ENCODE measurements around the gene STAT1.

STAT1 gene

DNA sequence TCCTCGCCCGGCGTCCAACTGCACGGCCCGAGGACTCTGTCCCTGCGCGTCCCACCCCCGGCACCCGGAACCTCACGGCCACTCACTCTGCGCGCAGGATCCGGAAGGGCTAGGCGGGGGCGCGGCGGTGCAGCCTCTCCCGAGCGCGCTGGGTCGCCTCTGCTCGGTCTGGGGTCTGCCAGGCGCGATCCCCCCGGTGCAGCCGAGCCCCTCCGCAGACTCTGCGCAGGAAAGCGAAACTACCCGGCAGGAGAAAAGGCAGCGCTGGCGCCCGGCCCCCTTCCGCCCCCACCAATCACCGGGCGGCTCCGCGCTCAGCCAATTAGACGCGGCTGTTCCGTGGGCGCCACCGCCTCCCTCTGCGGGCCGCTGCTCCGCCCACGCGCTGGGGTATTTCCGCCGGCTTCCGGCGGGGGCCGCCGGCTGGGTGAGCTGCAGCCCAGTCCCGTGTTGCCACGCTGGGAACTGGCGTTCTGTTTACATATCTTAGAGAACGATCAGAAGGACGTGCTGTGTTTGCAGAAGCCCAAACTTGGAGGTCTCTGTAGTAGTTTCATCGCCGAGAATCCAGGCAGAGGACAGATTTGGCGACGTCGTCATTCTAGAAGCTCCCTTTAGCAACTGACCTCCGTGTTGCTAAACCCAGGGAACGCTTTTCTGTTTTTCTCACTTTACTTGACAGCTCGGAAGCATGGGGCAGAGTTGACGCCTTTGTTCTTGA is at the start of gene STAT1:
Gene STAT1 (minus strand): TSS at position 240 of the 721 bp plus-strand sequence. CDS start 4,168 bp downstream, outside the sequence.
- in situ Hi-C loops (cut with MboI; ENCODE audit: low sequenced_read_pairs, unreplicated experiment), result no loop called here
- peak; percentile 97 for DNase-seq (ENCODE audit: low spot score)
- TF ChIP-seq, protein P1, sequence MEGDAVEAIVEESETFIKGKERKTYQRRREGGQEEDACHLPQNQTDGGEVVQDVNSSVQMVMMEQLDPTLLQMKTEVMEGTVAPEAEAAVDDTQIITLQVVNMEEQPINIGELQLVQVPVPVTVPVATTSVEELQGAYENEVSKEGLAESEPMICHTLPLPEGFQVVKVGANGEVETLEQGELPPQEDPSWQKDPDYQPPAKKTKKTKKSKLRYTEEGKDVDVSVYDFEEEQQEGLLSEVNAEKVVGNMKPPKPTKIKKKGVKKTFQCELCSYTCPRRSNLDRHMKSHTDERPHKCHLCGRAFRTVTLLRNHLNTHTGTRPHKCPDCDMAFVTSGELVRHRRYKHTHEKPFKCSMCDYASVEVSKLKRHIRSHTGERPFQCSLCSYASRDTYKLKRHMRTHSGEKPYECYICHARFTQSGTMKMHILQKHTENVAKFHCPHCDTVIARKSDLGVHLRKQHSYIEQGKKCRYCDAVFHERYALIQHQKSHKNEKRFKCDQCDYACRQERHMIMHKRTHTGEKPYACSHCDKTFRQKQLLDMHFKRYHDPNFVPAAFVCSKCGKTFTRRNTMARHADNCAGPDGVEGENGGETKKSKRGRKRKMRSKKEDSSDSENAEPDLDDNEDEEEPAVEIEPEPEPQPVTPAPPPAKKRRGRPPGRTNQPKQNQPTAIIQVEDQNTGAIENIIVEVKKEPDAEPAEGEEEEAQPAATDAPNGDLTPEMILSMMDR (IDR thresholded peaks at IDR 0.05; ENCODE audit: borderline replicate concordance, control extremely low read depth, extremely low read depth, insufficient read depth, missing control alignments), result no peak

DNA sequence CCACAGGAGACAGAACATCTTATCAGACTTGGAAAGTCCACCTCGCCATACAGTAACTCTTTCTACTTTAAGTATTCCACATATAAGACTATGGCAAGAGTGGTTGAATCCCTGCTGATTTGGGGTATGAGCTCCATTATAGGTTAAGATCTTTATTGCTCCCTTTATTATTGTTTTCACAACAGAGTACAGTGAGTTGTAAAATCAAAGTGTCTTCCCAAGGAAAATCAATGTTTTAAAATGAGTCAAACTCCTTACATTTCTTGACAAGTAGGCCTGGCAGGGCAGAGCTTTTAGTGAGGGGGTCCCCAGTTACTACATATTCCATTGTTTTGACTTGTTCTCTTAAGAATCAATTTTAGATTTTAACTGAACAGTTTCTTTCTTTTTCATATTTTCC is 49.6 kb upstream of the STAT1 start:
- TF ChIP-seq, protein P1 (IDR thresholded peaks at IDR 0.05; ENCODE audit: borderline replicate concordance, control extremely low read depth, extremely low read depth, insufficient read depth, missing control alignments), result no peak
- in situ Hi-C loops (cut with MboI; ENCODE audit: low sequenced_read_pairs, unreplicated experiment), result loop anchor here (25.0 kb wide), 1 partner anchor 449 kb away; no protein-coding TSS in a partner anchor
- no peak for DNase-seq (ENCODE audit: low spot score)

DNA sequence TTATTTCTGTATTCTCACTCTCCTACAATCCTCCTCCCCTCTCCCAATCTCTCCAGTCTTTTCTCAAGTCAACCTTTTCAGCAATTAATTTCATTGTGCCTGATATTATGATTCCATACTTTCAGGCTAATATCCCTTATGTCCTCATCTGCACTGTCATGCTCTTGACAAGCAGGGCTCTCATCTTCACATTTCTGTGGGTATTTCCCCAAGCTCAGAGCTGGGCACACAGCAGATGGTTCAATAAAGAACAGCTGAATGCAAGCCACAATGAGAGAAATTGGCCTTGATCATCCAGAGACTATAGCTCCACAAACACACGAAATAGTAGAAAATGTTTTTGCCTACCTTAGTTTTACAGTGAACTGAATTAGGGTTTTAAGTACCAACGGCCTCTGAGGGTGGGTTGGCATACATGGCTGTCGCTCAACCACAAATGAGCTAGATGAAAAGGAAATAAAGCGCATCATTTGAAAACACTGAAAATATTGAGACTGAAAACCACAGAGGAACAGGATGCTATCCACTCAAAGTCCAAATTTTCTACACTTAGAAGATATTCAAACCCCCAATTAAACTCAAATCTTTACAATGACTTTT is 47.5 kb upstream of the STAT1 start:
- DNase-seq (ENCODE audit: low spot score), result no peak
- in situ Hi-C loops (cut with MboI; ENCODE audit: low sequenced_read_pairs, unreplicated experiment), result loop anchor here (25.0 kb wide), 1 partner anchor 451 kb away; no protein-coding TSS in a partner anchor
- TF ChIP-seq, protein P1 (IDR thresholded peaks at IDR 0.05; ENCODE audit: borderline replicate concordance, control extremely low read depth, extremely low read depth, insufficient read depth, missing control alignments), result no peak

DNA sequence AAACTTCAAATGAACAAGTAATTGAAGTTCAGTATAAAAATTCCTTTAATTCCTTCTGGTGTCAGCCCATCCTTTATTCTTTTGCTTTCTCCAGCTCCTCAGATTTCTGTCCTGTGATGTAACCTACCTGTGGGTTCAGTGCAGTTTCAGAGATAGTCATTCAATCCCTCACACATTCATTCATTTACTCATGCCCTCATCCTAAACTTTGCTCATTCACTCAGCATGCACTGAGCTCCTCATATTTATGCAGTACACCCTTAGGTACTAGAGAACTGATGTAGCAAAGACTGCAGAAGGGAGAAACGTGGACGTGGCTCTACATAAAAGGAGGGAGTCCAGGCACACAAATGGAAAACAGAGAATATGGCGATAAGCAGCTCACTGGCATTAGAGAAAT is 45.3 kb upstream of the STAT1 start:
- in situ Hi-C loops (cut with MboI; ENCODE audit: low sequenced_read_pairs, unreplicated experiment), result loop anchor here (10.0 to 25.0 kb wide), 2 partner anchors 95 to 453 kb away; partner anchors contain the start of gene STAT4
- TF ChIP-seq, protein P1 (IDR thresholded peaks at IDR 0.05; ENCODE audit: borderline replicate concordance, control extremely low read depth, extremely low read depth, insufficient read depth, missing control alignments), result no peak

DNA sequence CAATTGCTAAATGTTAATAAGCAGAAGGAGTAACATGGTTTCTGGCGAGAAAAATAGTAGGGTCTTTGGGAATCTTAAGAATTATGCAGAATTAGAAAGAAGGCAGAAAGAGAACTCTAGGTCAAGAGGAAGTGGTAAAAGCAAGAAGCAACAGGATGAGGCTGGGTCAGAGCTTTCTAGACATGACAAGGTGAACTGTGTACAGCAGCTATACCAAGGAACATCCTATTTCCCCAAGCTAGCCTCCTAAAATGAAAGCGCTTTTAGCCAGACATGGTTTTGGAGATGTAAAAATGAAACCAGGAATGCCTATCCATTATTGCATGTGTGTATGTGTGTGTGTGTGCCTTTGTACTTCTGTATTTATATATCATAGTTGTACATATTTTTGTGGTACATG is 42.3 kb upstream of the STAT1 start:
- in situ Hi-C loops (cut with MboI; ENCODE audit: low sequenced_read_pairs, unreplicated experiment), result loop anchor here (10.0 to 25.0 kb wide), 2 partner anchors 99 to 456 kb away; partner anchors contain the start of gene STAT4
- TF ChIP-seq, protein P1 (IDR thresholded peaks at IDR 0.05; ENCODE audit: borderline replicate concordance, control extremely low read depth, extremely low read depth, insufficient read depth, missing control alignments), result no peak
- no peak for DNase-seq (ENCODE audit: low spot score)

More for the DNA sequence above, 45.3 kb upstream of the STAT1 start:
- no peak for DNase-seq (ENCODE audit: low spot score)

DNA sequence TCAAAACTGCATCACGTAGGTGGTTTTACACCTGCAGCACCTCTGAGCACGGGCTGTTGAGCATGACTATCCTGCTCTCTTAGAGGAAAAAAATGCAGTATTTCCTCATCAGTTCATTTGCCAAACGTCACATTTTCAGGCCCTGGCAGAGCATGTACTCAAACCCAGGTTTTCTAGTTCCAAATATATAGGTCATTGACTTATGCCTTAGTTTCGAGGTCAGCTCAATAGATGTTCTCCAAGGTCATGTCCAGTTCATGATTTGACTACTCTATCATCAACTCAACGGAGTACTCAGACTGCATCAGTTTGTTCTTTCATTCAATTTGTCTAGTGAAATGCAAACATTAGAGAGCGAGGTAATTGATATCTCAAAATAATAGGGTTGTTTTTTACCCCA is 39.3 kb upstream of the STAT1 start:
- in situ Hi-C loops (cut with MboI; ENCODE audit: low sequenced_read_pairs, unreplicated experiment), result loop anchor here (10.0 to 25.0 kb wide), 2 partner anchors 102 to 459 kb away; partner anchors contain the start of gene STAT4
- TF ChIP-seq, protein P1 (IDR thresholded peaks at IDR 0.05; ENCODE audit: borderline replicate concordance, control extremely low read depth, extremely low read depth, insufficient read depth, missing control alignments), result no peak
- DNase-seq (ENCODE audit: low spot score), result no peak
